Measurements from ENCODE around the gene ZNF652. TPM values are rescaled to one million over a fixed set of nuclear protein-coding genes. Genes with fewer than 3 reads are reported as not detected.

The ZNF652 gene
- total and polyA plus RNA-seq, 2 experiments from 2014 or later, result 36.2 to 54.5 TPM

DNA sequence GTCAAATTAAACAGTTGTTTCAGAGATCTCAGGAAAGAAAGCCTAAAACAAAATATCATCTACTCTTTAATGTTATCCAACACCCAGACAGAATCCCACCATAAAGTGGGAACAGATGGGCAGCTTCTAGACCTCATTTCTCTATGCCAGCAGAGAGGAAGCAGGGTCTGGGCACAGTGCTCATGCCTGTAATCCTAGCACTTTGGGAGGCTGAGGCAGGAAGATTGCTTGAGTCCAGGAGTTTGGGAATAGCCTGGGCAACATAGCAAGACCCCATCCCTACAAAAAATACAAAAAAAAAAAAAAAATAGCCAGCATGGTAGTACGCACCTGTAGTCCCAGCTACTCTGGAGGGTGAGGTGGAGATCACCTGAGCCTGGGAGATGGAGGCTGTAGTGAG, 13.5 kb upstream of the ZNF652 start:
- Histone ChIP-seq H3K27ac (ENCODE audit: low read depth) (no peak overlapping the region), H3K27me3 (ENCODE audit: insufficient read depth) (no peaks in the 10 kb centered on the region), H3K36me3 (ENCODE audit: insufficient read depth) (no peaks in the 10 kb centered on the region), H3K4me1 (ENCODE audit: insufficient read depth) (peaks cover 29% of the 10 kb centered on the region), H4K20me1 (replicated peaks; ENCODE audit: insufficient read depth) (no peaks in the 10 kb centered on the region), H3K79me2 (replicated peaks; ENCODE audit: insufficient read depth) (no peaks in the 10 kb centered on the region), H3K9me2 (ENCODE audit: insufficient read depth) (no peaks in the 10 kb centered on the region), H3K4me2 (no peak overlapping the region), H3K4me3 (no peak overlapping the region), H2AFZ (no peak overlapping the region), H3F3A (replicated peaks; ENCODE audit: low read depth) (no peaks in the 10 kb centered on the region)
- Mint-ChIP-seq H3K4me1 (peaks cover 34% of the 10 kb centered on the region), H3K9me3 (no peaks in the 10 kb centered on the region), H3K4me3 (no peak overlapping the region), H3K36me3 (ENCODE audit: low read depth) (no peaks in the 10 kb centered on the region), H3K27me3 (ENCODE audit: insufficient read depth, low read depth, poor library complexity) (peaks cover 17% of the 10 kb centered on the region), H3K27ac (no peak overlapping the region)
- TF ChIP-seq, protein P1, sequence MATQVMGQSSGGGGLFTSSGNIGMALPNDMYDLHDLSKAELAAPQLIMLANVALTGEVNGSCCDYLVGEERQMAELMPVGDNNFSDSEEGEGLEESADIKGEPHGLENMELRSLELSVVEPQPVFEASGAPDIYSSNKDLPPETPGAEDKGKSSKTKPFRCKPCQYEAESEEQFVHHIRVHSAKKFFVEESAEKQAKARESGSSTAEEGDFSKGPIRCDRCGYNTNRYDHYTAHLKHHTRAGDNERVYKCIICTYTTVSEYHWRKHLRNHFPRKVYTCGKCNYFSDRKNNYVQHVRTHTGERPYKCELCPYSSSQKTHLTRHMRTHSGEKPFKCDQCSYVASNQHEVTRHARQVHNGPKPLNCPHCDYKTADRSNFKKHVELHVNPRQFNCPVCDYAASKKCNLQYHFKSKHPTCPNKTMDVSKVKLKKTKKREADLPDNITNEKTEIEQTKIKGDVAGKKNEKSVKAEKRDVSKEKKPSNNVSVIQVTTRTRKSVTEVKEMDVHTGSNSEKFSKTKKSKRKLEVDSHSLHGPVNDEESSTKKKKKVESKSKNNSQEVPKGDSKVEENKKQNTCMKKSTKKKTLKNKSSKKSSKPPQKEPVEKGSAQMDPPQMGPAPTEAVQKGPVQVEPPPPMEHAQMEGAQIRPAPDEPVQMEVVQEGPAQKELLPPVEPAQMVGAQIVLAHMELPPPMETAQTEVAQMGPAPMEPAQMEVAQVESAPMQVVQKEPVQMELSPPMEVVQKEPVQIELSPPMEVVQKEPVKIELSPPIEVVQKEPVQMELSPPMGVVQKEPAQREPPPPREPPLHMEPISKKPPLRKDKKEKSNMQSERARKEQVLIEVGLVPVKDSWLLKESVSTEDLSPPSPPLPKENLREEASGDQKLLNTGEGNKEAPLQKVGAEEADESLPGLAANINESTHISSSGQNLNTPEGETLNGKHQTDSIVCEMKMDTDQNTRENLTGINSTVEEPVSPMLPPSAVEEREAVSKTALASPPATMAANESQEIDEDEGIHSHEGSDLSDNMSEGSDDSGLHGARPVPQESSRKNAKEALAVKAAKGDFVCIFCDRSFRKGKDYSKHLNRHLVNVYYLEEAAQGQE (IDR thresholded peaks at IDR 0.05; ENCODE audit: unreplicated experiment), result no peak
- TF ChIP-seq, protein P2, sequence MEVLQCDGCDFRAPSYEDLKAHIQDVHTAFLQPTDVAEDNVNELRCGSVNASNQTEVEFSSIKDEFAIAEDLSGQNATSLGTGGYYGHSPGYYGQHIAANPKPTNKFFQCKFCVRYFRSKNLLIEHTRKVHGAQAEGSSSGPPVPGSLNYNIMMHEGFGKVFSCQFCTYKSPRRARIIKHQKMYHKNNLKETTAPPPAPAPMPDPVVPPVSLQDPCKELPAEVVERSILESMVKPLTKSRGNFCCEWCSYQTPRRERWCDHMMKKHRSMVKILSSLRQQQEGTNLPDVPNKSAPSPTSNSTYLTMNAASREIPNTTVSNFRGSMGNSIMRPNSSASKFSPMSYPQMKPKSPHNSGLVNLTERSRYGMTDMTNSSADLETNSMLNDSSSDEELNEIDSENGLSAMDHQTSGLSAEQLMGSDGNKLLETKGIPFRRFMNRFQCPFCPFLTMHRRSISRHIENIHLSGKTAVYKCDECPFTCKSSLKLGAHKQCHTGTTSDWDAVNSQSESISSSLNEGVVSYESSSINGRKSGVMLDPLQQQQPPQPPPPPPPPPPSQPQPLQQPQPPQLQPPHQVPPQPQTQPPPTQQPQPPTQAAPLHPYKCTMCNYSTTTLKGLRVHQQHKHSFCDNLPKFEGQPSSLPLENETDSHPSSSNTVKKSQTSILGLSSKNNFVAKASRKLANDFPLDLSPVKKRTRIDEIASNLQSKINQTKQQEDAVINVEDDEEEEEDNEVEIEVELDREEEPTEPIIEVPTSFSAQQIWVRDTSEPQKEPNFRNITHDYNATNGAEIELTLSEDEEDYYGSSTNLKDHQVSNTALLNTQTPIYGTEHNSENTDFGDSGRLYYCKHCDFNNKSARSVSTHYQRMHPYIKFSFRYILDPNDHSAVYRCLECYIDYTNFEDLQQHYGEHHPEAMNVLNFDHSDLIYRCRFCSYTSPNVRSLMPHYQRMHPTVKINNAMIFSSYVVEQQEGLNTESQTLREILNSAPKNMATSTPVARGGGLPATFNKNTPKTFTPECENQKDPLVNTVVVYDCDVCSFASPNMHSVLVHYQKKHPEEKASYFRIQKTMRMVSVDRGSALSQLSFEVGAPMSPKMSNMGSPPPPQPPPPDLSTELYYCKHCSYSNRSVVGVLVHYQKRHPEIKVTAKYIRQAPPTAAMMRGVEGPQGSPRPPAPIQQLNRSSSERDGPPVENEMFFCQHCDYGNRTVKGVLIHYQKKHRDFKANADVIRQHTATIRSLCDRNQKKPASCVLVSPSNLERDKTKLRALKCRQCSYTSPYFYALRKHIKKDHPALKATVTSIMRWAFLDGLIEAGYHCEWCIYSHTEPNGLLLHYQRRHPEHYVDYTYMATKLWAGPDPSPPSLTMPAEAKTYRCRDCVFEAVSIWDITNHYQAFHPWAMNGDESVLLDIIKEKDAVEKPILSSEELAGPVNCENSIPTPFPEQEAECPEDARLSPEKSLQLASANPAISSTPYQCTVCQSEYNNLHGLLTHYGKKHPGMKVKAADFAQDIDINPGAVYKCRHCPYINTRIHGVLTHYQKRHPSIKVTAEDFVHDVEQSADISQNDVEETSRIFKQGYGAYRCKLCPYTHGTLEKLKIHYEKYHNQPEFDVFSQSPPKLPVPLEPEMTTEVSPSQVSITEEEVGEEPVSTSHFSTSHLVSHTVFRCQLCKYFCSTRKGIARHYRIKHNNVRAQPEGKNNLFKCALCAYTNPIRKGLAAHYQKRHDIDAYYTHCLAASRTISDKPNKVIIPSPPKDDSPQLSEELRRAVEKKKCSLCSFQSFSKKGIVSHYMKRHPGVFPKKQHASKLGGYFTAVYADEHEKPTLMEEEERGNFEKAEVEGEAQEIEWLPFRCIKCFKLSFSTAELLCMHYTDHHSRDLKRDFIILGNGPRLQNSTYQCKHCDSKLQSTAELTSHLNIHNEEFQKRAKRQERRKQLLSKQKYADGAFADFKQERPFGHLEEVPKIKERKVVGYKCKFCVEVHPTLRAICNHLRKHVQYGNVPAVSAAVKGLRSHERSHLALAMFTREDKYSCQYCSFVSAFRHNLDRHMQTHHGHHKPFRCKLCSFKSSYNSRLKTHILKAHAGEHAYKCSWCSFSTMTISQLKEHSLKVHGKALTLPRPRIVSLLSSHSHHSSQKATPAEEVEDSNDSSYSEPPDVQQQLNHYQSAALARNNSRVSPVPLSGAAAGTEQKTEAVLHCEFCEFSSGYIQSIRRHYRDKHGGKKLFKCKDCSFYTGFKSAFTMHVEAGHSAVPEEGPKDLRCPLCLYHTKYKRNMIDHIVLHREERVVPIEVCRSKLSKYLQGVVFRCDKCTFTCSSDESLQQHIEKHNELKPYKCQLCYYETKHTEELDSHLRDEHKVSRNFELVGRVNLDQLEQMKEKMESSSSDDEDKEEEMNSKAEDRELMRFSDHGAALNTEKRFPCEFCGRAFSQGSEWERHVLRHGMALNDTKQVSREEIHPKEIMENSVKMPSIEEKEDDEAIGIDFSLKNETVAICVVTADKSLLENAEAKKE (CRISPR knock-in tag; IDR thresholded peaks at IDR 0.05), result no peak
- TF ChIP-seq STAT1 (IDR thresholded peaks at IDR 0.05; ENCODE audit: unreplicated experiment) (no peak), NANOG (IDR thresholded peaks at IDR 0.05; ENCODE audit: borderline replicate concordance) (no peak)
- ATAC-seq, result no peak
- DNase-seq (ENCODE audit: low spot score), result no peak

All from GM23338 (cell line).